ENCODE data around the gene PXDC1.

Gene PXDC1, protein sequence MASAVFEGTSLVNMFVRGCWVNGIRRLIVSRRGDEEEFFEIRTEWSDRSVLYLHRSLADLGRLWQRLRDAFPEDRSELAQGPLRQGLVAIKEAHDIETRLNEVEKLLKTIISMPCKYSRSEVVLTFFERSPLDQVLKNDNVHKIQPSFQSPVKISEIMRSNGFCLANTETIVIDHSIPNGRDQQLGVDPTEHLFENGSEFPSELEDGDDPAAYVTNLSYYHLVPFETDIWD

DNA sequence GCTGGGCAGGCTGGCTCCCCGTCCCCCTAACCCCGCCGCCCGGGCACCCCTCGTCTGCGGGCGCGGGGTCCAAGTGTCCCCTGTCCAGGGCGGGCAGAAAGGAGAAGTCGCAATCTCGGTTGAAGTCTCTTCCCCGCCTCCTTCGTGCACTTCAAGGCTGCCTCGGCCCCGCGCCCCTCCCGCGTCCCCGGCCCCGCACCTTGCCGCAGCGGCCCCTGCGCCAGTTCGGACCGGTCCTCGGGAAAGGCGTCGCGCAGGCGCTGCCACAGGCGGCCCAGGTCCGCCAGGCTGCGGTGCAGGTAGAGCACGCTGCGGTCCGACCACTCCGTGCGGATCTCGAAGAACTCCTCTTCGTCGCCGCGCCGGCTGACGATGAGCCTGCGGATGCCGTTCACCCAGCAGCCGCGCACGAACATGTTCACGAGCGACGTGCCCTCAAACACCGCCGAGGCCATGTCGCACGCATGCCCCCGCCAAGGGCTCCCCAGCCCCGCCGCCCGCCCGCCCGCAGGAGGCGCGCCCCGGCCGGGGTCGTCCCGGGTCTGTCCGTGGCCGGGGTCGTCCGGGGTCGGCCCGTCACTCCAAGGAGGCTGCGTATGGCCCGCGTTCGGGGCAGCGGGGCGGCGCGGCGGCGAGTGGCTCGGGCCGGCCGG is at the start of gene PXDC1:
PXDC1 (minus strand) TSS at position 637 of the 653 bp plus-strand sequence; CDS start at position 455, 182 bp downstream.
- no peak for DNase-seq

DNA sequence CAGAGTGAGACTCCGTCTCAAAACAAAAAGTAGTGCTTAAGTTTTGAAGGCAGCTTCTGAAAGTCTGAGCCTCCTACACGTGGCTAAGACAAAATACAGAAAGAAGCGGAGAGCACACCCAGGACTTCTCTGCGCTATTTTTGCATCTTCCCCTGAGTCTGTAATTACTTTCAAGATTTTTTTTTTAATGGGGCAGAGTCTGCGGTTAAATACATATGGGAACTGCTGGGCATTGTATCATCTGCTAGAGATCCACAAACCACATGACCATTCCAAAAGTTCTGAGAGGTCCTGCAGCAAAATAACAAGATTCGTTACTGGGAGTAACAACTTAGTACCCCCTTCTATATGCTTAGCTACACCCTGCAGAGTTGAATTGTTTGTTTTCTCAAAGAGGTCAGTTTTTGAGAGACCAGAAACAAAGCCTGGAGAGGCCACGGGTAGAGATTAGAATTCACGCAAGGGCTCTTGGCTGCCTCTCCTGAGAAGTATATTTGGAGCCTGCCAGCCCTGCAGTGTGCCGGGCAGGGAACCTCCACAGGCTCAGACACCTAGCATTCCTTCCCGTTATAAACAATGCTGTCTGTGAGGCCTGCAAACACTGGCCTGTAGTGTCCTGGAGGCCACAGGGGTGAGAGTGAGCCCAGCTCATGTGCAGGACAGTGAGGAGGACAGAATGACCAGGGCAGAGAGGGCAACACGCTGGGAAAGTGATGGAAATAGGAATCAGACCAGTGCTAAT is 49.5 kb upstream of the PXDC1 start:
- no peak for DNase-seq

DNA sequence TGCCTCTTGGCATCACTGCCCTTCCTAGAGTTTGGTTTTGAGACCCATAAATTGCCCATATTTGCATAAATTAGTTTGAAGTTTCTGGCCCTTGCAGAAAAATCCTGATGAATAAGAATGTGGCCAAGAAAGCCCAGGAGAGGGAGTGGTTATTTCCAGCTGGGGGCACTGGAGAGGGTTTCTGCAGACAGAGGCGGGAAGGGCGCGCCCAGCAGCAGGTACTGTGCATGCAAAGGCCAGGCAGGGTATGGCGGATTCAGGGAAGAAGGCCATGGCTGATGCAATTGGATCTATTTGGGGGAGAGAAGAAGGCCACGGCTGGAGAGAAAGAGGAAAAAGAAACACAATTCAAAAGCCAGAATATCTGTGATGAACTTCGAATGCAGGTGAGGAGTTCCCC is 48.2 kb upstream of the PXDC1 start:
- DNase-seq: no peak

DNA sequence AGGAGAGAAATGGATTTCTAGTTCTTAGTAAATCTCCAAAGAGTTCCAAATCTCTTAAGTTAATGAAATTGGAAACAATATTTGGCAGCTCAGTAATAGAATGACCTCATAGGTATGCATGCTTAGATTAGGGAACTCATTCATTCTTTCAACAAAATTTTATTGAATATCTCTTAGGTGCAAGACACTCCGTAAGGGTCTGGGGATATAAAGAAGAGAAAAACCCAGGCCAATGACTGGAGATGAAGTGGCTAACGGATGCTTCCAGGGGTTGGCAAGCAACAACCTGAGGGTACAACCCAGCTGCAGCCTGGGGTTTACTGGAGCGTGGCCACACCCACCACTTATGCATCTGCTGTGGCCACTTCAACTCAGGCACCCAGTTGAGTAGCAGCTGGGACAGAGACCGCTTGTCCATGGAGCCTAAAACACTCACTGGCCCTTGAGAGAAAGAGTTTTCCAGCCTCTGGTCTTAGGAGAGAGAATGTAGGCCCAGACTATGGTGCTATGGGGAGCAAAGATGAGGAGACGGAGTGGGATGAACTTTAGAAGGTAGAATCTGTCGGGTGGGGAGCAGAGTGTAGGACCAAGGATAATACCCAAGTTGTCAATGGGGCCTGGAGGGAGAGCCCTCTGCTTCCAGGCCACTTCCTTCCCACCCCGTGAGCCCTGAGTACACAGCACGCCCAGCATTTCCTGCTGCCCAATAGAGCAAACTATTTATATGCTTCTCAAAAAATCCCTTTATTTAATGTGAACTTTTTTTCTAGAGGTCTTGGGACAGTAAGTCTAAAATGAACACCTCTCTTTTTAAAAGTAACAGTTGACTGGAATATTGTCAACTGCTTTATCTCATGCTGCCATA is 46.8 kb upstream of the PXDC1 start:
- peak; percentile 76 for DNase-seq

DNA sequence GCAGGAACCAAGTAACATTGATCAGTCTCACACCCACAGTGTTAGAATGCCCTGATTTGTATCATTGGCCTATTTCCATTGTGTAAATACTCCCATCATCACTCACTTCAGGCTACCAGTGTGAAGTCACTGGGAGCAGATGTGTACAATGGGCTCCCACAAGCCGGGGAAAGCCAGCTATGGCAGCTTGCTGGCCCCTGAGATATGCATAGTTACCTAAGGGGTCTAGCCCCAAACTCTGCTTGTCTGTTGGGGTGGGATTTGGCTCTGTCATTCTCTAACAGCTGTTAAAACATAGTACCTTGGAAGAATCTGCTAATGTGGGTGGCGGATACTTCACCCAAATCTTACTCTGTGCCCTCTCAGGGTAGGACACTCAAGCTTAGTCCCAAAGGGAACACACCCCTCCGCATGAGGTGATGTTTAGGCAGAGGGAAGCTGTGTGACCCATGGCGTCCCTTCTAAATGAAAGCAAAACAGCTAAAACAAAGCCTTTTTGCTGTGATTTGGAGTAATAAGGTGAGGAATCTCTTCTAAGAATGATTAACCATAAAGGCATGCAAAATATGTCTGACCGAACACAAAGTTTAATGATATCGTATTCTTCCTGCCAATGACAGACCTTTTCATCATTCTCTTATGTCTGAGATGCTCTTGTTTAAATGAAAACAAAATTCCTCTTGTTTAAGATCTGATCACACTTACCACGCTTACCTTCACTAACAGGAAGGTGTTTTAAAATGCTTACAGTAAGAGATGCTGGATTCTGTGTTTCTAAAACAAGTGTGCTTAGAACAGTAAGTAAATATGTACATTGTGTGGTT is 45.9 kb upstream of the PXDC1 start:
- DNase-seq: no peak

DNA sequence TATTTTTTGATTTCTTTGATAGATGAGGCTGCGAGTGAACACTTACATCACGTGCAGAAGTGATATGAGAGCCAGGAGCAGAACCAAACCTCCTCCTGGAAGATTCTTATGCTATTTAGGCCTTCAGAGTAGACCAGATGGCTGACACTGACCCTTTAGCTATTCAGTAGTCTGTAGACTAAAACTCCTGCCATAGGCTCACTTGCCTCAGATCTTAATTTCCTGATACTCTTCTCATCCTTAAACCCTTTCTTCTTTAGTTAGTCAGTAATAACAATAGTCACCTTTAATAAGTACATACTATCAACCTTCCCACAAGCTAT is 45.2 kb upstream of the PXDC1 start:
- no peak for DNase-seq

DNA sequence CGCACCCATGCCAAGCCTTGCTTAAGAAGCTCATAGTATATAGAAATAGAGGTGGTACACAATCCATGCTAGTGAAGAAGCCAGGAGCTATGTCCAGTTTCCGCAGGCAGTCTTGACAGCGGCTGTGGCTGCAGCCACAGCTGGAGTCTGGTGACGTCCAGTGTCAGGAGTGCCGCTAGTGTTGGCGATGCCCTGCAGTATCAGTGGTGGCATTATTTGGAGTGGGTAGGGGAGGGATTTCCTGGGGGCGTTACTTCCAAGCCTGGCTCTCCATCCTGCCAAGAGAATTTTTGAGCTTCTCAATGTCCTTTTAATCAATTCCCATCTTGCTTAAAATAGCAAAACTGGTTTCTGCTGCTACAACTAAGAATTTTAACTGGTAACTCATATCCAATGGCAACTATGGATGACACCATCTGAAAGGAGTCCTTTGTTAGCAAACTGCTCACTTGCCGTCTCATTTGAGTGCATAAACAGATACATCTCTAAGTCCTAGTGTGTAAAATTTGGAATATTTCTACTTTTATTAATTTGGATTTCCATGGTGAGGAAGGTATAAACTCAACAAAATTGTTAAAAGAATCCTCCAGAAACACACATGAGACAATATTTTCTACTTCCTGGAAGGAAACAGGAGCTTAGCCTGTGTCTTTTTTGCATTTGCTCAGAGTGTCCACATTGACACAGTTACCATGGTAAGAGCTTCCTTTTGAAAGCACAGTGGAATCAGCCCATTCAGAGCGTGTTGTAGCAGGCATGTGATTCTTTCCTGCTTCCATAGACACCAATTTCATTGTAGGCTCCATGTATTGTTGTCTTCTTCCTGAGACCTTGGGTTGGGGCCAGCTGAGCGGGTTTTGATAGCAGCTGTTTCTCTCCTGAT is 44.6 kb upstream of the PXDC1 start:
- no peak for DNase-seq

DNA sequence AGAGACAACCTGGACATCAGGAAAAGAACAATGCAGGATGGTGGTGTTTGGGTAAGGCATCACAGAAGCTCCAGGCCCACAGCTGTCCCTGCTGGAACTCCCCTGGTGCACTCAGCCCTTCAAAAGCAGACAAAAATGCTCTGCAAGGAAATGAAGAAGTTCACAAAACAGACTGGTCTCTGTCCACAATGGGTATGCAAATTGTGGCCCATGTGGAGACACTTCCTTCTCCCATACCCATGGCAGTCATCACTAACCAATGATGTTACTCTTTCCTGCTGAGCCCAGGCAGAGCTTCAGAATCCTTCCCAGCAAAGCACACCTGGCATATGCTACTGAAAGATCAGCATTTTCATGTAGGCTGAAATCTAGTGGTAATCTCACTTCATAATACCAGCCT is 42.6 kb upstream of the PXDC1 start:
- DNase-seq: no peak

DNA sequence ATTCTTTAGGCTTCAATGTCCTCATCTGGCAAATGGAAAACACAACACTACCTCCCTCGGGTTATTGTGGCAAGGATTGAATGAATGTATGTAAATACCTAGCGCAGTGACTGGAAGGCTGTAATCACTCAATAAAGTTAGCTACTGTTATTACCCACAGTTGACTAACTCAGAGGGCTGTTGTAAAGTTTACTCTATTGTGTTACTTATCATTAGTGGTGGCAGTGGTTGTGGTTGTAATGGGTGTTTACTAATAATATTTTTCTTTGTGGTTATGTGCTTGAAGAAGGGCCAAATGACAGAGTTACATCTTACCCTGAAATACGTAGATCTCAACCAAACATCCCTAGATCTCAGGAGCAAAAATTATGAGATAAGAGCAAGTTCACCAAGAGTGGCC is 42.0 kb upstream of the PXDC1 start:
- no peak for DNase-seq

DNA sequence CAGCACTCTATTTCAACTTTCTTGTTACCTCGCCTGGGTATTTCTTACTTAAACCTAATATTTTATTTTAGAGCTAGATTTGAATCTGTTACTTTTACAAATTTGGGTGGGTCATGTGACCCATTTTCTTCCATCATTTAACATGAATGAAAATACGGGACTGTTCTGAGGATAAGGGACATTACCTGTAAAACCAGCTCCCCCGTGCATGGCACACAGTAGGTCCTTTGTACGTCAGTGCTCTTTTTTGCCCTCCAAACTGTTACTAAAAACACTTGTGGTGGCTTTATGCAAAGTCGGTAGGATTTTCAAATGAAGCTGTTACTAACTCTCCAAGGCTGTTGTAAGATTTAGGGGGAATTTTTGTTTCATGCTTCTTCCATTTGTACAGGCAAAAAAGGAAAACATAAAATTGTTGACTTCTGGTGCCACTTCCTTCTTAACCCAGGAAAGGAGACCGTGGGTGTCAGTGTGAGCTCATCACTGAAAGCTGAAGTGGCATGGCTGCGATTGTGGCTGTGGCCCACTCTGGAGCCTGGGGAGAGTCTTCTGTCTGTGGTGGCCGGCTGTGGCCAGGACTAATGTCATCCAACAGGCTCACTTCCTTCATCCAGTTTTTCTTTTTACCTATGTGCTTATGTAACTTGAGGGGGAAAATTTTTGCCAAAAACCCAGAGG is 40.2 kb upstream of the PXDC1 start:
- DNase-seq: no peak

DNA sequence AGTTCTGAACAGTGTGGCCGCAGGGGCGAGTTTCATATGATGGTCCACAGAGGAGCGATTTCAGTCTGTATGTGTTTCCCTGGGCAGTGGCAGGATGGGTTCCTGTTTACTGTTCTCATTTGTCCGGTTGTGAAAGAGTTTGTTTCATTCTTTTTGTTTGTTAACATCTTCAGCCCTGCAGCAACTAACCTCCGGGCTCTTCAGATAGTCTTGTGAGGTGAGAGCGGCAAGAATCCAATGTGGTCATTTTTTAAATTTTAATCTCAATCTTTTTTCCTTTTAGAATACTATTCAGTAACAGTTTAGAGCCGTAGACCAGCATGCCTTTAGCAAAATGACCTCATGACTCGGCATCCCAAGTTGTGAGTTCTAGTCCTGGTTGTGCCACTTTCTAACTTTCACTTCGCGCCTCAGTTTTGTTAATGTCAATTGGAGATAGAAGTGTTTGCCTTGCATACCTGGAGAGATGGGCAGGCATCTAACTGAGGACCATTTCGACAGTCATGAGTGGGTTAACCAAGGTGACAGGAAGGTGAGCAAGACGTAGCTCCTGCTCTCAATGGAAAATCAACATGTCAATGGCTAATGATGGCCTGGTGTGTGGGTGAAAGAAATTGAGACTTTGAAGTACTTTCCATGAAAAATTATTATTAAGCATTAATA is 38.5 kb upstream of the PXDC1 start:
- DNase-seq: no peak

DNA sequence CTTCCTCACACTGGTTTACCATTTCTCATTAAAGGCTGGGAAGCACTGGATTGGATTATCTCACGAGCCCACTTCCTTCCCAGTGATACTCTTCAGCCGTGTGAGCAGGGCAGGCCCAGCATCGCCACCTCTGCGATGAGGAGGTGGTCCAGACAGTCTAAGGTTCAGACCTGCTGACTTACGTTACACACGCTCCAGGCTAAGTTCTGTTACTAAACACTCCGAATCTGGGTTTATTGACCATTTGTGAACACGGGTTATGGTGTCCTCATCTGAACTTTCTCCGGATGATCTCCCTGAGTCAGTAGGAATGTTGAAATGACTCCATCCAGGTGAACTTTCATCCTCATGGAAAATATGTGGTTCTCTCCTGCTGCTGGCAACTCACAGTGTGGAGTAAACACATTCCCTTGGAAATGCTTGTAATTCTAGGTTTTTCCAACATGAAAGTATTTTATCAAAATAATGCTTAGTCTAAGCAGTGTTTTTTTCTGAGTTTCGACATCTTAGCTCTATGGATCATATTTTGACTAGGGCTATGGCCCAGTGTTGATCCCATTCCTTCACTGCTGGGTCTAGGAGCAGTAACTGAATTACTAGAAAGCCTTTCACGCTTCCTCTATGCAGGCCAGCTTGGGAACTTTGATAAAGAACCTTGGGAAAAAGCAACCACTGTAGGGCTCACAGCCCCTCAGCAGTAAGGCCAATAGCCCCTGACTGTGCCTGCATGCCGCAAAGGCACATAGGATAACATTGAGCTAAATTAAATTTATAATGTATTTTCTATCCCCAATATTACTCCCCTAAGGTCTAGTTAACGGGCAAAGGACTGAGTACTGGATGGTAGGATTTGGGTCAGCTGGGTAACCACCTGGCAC is 37.7 kb upstream of the PXDC1 start:
- no peak for DNase-seq

DNA sequence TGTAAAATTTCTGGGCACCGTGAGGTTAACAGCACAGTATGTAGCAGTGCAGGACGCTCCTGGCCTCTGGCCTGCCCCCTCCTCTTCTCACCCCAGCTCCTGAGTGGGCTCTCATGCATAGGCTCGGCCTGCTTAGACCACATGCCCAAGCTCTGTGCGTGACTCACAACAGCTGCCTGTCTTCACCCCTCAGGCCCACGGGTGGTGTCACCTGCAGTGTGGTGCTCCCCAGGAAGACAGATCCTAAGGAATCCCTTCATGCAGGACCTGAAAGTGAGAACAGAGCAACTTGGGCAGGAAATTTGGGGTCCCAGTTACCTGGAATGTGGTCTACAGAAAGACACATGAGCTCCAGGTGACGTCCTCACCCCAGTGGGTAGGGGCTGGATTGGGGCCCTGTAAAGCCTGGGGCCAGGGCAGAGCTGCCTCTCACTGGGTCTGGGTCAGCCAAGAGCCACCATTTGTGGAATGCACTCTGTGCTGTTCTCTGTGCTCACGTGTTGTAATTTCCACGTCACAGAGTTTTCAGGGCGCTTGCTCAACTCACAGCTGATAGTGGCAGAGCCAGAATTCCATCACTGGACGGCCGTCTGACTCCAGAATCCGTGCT is 37.0 kb upstream of the PXDC1 start:
- no peak for DNase-seq

DNA sequence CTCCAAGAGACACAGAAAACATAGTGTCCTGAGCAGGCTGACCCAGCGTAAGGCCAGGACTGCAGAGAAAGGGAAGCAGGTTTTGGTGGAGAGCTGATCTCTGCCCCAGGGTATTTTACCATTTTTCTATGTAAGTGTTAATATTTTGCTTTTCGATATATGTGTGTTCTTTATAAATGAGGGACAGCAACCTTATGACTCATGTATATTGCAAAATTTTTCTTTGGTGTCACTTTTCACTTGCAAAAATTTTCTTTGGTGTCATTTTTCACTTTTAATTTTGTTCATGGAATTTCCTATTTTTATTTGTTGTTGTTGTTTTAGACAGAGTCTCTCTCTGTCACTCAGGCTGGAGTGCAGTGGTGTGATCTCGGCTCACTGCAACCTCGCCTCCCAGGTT is 34.6 kb upstream of the PXDC1 start:
- no peak for DNase-seq

DNA sequence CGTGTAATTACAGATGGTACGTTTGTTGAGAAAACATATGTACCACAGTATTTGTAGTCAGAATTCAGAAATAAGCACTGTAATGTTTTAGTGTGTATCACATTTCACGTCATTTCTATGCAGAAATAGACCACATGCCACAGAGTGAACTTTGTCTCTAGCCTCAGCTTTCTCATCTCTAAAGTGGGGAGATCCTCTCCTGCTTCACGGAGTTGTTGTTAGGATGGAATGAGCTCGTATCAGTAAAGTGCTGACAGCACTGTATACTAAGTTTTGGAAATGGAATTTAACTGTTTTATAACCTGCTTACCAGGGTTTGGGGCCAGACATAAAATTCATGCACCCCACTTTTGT is 34.2 kb upstream of the PXDC1 start:
- no peak for DNase-seq

DNA sequence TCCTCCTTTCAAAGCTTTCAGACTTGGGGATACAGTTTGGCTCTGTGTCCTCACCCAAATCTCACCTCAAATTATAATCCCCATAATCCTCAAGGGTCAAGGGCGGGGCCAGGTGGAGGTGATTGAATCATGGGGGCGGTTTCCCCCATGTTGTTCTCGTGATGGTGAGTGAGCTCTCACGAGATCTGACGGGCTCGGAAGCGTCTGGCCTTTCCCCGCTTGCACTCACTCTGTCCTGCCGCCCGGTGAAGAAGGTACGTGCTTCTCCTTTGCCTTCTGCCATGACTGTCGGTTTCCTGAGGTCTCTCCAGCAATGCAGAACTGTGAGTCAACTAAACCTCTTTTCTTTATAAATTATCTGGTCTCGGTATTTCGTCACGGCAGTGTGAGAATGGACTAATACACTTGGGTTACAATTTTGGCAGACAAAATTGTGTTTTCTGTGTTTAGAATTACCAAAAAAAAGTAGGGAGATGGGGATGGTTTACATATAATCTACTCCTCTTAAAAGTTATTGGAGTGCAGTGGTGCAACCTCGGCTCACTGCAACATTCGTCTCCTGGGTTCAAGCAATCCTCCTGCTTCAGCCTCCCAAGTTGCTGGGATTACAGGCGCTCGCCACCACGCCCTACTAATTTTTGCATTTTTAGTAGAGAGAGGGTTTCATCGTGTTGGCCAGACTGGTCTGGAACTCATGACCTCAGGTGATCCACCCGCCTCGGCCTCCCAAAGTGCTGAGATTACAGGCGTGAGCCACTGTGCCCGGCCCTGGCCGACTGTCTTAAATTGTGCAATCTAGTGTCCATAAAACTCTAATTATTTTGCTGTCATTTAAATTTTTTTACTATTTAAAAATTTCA is 33.6 kb upstream of the PXDC1 start:
- no peak for DNase-seq

DNA sequence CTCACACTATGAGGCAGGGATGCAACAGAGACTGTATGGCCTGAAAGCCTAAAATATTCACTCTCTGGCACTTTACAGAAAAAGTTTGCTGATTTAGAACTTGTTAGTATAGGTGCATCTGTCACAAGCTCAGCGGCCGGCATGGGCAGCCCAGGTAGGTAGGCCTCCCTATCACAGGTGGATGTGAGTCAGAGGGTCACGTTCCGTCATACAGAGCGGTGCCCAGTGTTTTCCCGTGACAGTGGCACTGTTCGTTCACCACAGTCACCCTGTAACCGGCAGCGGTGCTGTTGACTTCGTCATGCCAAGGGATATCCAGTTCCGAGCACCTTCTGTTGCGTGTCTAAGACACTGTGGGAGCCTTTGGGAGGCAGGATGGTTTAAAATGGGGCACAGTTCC is 32.9 kb upstream of the PXDC1 start:
- DNase-seq: no peak

Measured in NCI-H510A (cell line).